Breast epithelium (tissue), 3 donors: Measurements from ENCODE around the gene COL8A2.

Source experiments
- CTCF ChIP-seq, 3 donors: fragments of 450-650 bp; IDR thresholded peaks; one replicate each; pipeline ENCODE4 v1.5.1; 2016 to 2017; ENCODE audit warnings: antibody characterized with exemption in 3 of 3, mild to moderate bottlenecking in 3 of 3, moderate library complexity in 3 of 3
- POLR2A ChIP-seq: fragments of 450-650 bp; IDR thresholded peaks from one replicate; pipeline ENCODE4 v1.6.1; 2016; ENCODE audit warnings: antibody characterized with exemption, mild to moderate bottlenecking, moderate library complexity

- TF ChIP-seq POLR2A (no peak), CTCF (IDR thresholded peaks at IDR 0.05) (no peak)
These were observed 456 bp downstream of the COL8A2 start for GRCh38 chr1:36124404-36125128.
